GM13976 (cell line): Measurements from ENCODE around the gene GNG4.

Experiments used
- DNase-seq: peaks from one replicate; pipeline ENCODE4 v3.0.0; 2012; ENCODE audit warnings: low spot score
- CTCF ChIP-seq: IDR thresholded peaks from 2 replicates; pipeline ENCODE4 v1.5.1; 2012; ENCODE audit warnings: borderline replicate concordance, mild to moderate bottlenecking; ENCODE audit not compliant: insufficient read depth; ENCODE audit errors: extremely low read depth, missing control alignments, control extremely low read depth
- in situ Hi-C: fragments of 300-500 bp; cut with MboI; formaldehyde crosslinking; loops from one replicate; pipeline ENCODE4 v1.12.0; 2022; ENCODE audit warnings: low sequenced_read_pairs, mixed read lengths, inconsistent platforms; ENCODE audit not compliant: unreplicated experiment

Gene GNG4

GRCh38 chr1:235663628-235664027, 14.0 kb upstream of the GNG4 start:
- in situ Hi-C loops: no loop called here
- no peak for DNase-seq
- TF ChIP-seq CTCF: no peak

- in situ Hi-C loops: no loop called here
- no peak for TF ChIP-seq CTCF
- DNase-seq: no peak
Measured at GRCh38 chr1:235661568-235661967, 12.0 kb upstream of the GNG4 start.

- no peak for TF ChIP-seq CTCF
- DNase-seq: no peak
- in situ Hi-C loops: no loop called here
Measured at GRCh38 chr1:235659186-235659771, 9.7 kb upstream of the GNG4 start.

- no peak for DNase-seq
- in situ Hi-C loops: no loop called here
Measured at GRCh38 chr1:235657747-235658526, 8.4 kb upstream of the GNG4 start.

GRCh38 chr1:235657269-235657668, 7.7 kb upstream of the GNG4 start:
- in situ Hi-C loops: no loop called here
- TF ChIP-seq CTCF: no peak
- DNase-seq: no peak

More at GRCh38 chr1:235657747-235658526, 8.4 kb upstream of the GNG4 start:
- no peak for TF ChIP-seq CTCF

- no peak for DNase-seq
- TF ChIP-seq CTCF: no peak
- in situ Hi-C loops: no loop called here
Measured at GRCh38 chr1:235652364-235652763, 2.8 kb upstream of the GNG4 start.
